Right lobe of liver (tissue), 6 donors: ENCODE results near the gene APP. TPM values are rescaled to one million over a fixed set of nuclear protein-coding genes. Genes with fewer than 3 reads are reported as not detected.

ENCODE experiments used
- ATAC-seq, 4 donors: fragments of 200-7000 bp; cut with Tn5 transposase; one replicate each; pipeline ENCODE4 v1.9.1; 2020; ENCODE audit warnings: mild to moderate bottlenecking in 4 of 4, moderate library complexity in 4 of 4
- DNase-seq, 3 donors: peaks; one replicate each; pipeline ENCODE4 v3.0.0-alpha.2; 2020
- H3K27ac ChIP-seq, 3 donors: fragments of 200-600 bp; one replicate each; pipeline ENCODE4 v1.8.0; 2022
- H3K27me3 ChIP-seq, 2 donors: fragments of 200-600 bp; one replicate each; pipeline ENCODE4 v1.8.0; 2022
- H3K36me3 ChIP-seq, 4 donors: fragments of 200-600 bp; sonication (generic) in 1 of 4; one replicate each; pipeline versions ENCODE4 v1.5.1 to v1.8.0; 2017 to 2022; ENCODE audit warnings: control low read depth in 1 of 4
- H3K4me1 ChIP-seq, 4 donors: fragments of 200-600 bp; sonication (generic) in 1 of 4; one replicate each; pipeline versions ENCODE4 v1.5.1 to v1.8.0; 2017 to 2022; ENCODE audit warnings: control low read depth in 1 of 4
- H3K4me3 ChIP-seq, 3 donors: fragments of 200-600 bp; one replicate each; pipeline ENCODE4 v1.8.0; 2022
- H3K9me3 ChIP-seq, 4 donors: fragments of 200-600 bp; sonication (generic) in 1 of 4; one replicate each; pipeline versions ENCODE4 v1.5.1 to v1.8.0; 2017 to 2022; ENCODE audit warnings: control low read depth in 1 of 4
- CTCF ChIP-seq, 4 donors: fragments of 200-600 bp in 3 of 4; fragments of 450-650 bp in 1 of 4; IDR thresholded peaks; one replicate each; pipeline versions ENCODE4 v1.5.1 to v1.8.0; 2016 to 2022; ENCODE audit warnings: antibody characterized with exemption in 4 of 4, mild to moderate bottlenecking in 2 of 4
- POLR2A ChIP-seq: fragments of 450-650 bp; IDR thresholded peaks from one replicate; pipeline ENCODE4 v1.6.1; 2017; ENCODE audit warnings: antibody characterized with exemption, mild to moderate bottlenecking
- WGBS: methylation state at CpG from one replicate; pipeline ENCODE4 v1.1.6; 2018; ENCODE audit warnings: low coverage, low lambda C conversion rate; ENCODE audit not compliant: insufficient coverage; ENCODE audit errors: missing lambda C conversion rate; 5-methylcytosine and 5-hydroxymethylcytosine counted together
- intact Hi-C, 2 donors: fragments of 100-400 bp; cut with DNase I; formaldehyde crosslinking; loops; one replicate each; pipeline versions ENCODE4 v1.11.2 to v1.14.1; 2022
- total RNA-seq, 6 experiments: library from RNA; depleted of rRNA in 2 of 6; stranded (reverse); fragments of >200 nt in 2 of 6; fragmentation: NEBNext Ultra II Directional in 3 of 6; extraction: Animal tissue kit (Norgen Biotek cat#: 25700) in 3 of 6; gene quantifications; one replicate each; pipeline versions ENCODE4 v1.1.0 to v1.2.4, GENCODE V29; 2016 to 2023
- donor health status: DM: no; HTN: yes; CAD: no.
- donor health status: DM: no; HTN: no; CAD: no.
- donor health status: DM: no; HTN: no; CAD: no.
- donor health status: DM: no; HTN: yes; CAD: no.
- donor health status: DM: no; HTN: yes; CAD: no.

The APP gene
- total RNA-seq, 6 experiments from 2014 or later, result 127 to 262 (median 208) TPM

- WGBS, result 13% methylated on average over 1 of the region's 1 CpG
- ATAC-seq, result no peak
Observed at GRCh38 chr21:26123012-26123411, 47.6 kb downstream of the APP start.

GRCh38 chr21:26120828-26121227, 49.7 kb downstream of the APP start:
- Histone ChIP-seq H3K9me3 (no peaks in the 10 kb centered on the region), H3K36me3 (no peaks in the 10 kb centered on the region), H3K27me3 (no peaks in the 10 kb centered on the region), H3K27ac (no peak overlapping the region), H3K4me3 (no peak overlapping the region), H3K4me1 (peaks cover 0 to 21% (median 5%) of the 10 kb centered on the region in 4 donors)
- DNase-seq (no peak), ATAC-seq (no peak)
- 72% methylated on average over 4 of the region's 4 CpGs for WGBS
- intact Hi-C loops, result no loop called here
- no peak for TF ChIP-seq CTCF (IDR thresholded peaks at IDR 0.05)
- TF ChIP-seq POLR2A, result no peak

More at GRCh38 chr21:26123012-26123411, 47.6 kb downstream of the APP start:
- H3K27ac ChIP-seq, result no peak overlapping the region
- H3K27me3 ChIP-seq, result no peaks in the 10 kb centered on the region
- H3K36me3 ChIP-seq, result no peaks in the 10 kb centered on the region
- H3K4me1 ChIP-seq, result peaks cover 0 to 34% (median 15%) of the 10 kb centered on the region in 4 donors
- no peaks in the 10 kb centered on the region for H3K9me3 ChIP-seq
- intact Hi-C loops, result no loop called here
- DNase-seq, result no peak
- TF ChIP-seq CTCF (IDR thresholded peaks at IDR 0.05), result no peak
- TF ChIP-seq POLR2A, result no peak
- no peak overlapping the region for H3K4me3 ChIP-seq

GRCh38 chr21:26119906-26120305, 50.7 kb downstream of the APP start:
- Histone ChIP-seq H3K27me3 (no peaks in the 10 kb centered on the region), H3K9me3 (no peaks in the 10 kb centered on the region), H3K4me3 (no peak overlapping the region), H3K4me1 (peaks cover 0 to 14% (median 2%) of the 10 kb centered on the region in 4 donors), H3K27ac (no peak overlapping the region), H3K36me3 (no peaks in the 10 kb centered on the region)
- no peak for DNase-seq
- no peak for ATAC-seq
- 89% methylated on average over 1 of the region's 1 CpG for WGBS
- TF ChIP-seq POLR2A (no peak), CTCF (IDR thresholded peaks at IDR 0.05) (no peak)
- intact Hi-C loops, result no loop called here

- Histone ChIP-seq H3K9me3 (no peaks in the 10 kb centered on the region), H3K36me3 (no peaks in the 10 kb centered on the region), H3K27me3 (no peaks in the 10 kb centered on the region), H3K27ac (no peak overlapping the region), H3K4me1 (peaks cover 0 to 6% (median 0%) of the 10 kb centered on the region in 4 donors), H3K4me3 (no peak overlapping the region)
- ATAC-seq (no peak), DNase-seq (no peak)
- intact Hi-C loops, result no loop called here
- WGBS, result 67% methylated on average over 2 of the region's 2 CpGs
- TF ChIP-seq CTCF (IDR thresholded peaks at IDR 0.05), result no peak
- TF ChIP-seq POLR2A, result no peak
Observed at GRCh38 chr21:26118938-26119540, 51.5 kb downstream of the APP start.
